HepG2 (cell line): Measurements from ENCODE around the gene SPRED3. TPM values are rescaled to one million over a fixed set of nuclear protein-coding genes. Genes with fewer than 3 reads are reported as not detected.

ENCODE experiments used
- ATAC-seq: fragments of 200-7000 bp; cut with Tn5 transposase; 3 replicates; pipeline ENCODE4 v1.9.1; 2020; ENCODE audit warnings: mild to moderate bottlenecking, moderate library complexity
- BruUV-seq: library from RNA; stranded (reverse); fragments of 400-500 nt; replicated peaks from 2 replicates; lab custom pipeline; 2021; lab: Mats Ljungman, UMichigan
- CTCF ChIA-PET: fragments of 300-600 bp; formaldehyde crosslinking; extraction: SDS; loops from one replicate; lab custom pipeline; 2021; ENCODE audit warnings: low total read pairs, inconsistent platforms, low intra/inter-chr PET ratio; lab: Yijun Ruan, JAX
- POLR2A ChIA-PET: fragments of 350-600 bp; sonication (Branson Sonifier 250); formaldehyde crosslinking; loops from one replicate; lab custom pipeline; 2020; ENCODE audit warnings: antibody characterized with exemption, inconsistent platforms; lab: Yijun Ruan, JAX
- DNase-seq: peaks from one replicate; pipeline ENCODE4 v3.0.0-alpha.2; 2015; ENCODE audit warnings: low spot score
- FAIRE-seq: peaks from 3 replicates; lab custom pipeline; 2011; peaks lifted over from hg19 to GRCh38; lab: Jason Lieb, UNC
- H2AFZ ChIP-seq: one replicate; pipeline ENCODE4 v1.6.1; 2011; ENCODE audit warnings: low read length, inconsistent platforms
- H3K27ac ChIP-seq: fragments of 300-600 bp; 3 replicates; pipeline ENCODE4 v1.8.0; 2011; ENCODE audit warnings: mixed run types, mild to moderate bottlenecking, mixed read lengths, low read length, inconsistent platforms; ENCODE audit not compliant: insufficient read depth; ENCODE audit errors: extremely low read length
- H3K27me3 ChIP-seq, 2 experiments: fragments of 200-600 bp in 1 of 2; 2 replicates in 1 of 2; 3 replicates in 1 of 2; pipeline versions ENCODE4 v1.6.0 to v1.8.0; 2011; ENCODE audit warnings: low read length in 2 of 2, mild to moderate bottlenecking in 2 of 2, moderate library complexity in 2 of 2, inconsistent platforms in 1 of 2; ENCODE audit not compliant: insufficient read depth in 2 of 2, control insufficient read depth in 1 of 2
- H3K36me3 ChIP-seq, 2 experiments: fragments of 200-600 bp in 1 of 2; replicated peaks in 1 of 2; 2 replicates in 1 of 2; 3 replicates in 1 of 2; pipeline versions ENCODE4 v1.5.1 to v1.8.0; 2011; ENCODE audit warnings: low read length in 2 of 2, inconsistent platforms in 1 of 2; ENCODE audit not compliant: insufficient read depth in 2 of 2, control insufficient read depth in 1 of 2
- H3K4me1 ChIP-seq: 2 replicates; pipeline ENCODE4 v1.5.1; 2012; ENCODE audit warnings: low read length, inconsistent platforms; ENCODE audit not compliant: insufficient read depth
- H3K4me2 ChIP-seq: 2 replicates; pipeline ENCODE4 v1.6.0; 2011; ENCODE audit warnings: low read depth, low read length, inconsistent platforms
- H3K4me3 ChIP-seq, 3 experiments: fragments of 200-600 bp in 1 of 3; sonication (generic), shearing (Covaris generic) in 1 of 3; replicated peaks in 1 of 3; 2 replicates each; pipeline ENCODE4 v1.5.1; 2011 to 2016; ENCODE audit warnings: low read length in 3 of 3, inconsistent platforms in 2 of 3, low read depth in 2 of 3, mild to moderate bottlenecking in 2 of 3, control low read depth in 1 of 3, mixed read lengths in 1 of 3; ENCODE audit not compliant: insufficient read depth in 1 of 3
- H3K79me2 ChIP-seq: one replicate; pipeline ENCODE4 v1.6.1; 2011; ENCODE audit warnings: low read length, inconsistent platforms; ENCODE audit not compliant: insufficient read depth
- H3K9ac ChIP-seq: 2 replicates; pipeline ENCODE4 v1.6.0; 2011; ENCODE audit warnings: mild to moderate bottlenecking, low read depth, low read length, inconsistent platforms; ENCODE audit not compliant: insufficient read depth
- H3K9me3 ChIP-seq: 2 replicates; pipeline ENCODE4 v1.5.1; 2012; ENCODE audit warnings: mild to moderate bottlenecking, low read length
- H4K20me1 ChIP-seq: 2 replicates; pipeline ENCODE4 v1.6.0; 2011; ENCODE audit warnings: inconsistent platforms, mild to moderate bottlenecking, low read length, moderate library complexity; ENCODE audit not compliant: insufficient read depth
- ASH2L ChIP-seq: fragments of 300-600, 200-600 bp; sonication (generic); IDR thresholded peaks from 2 replicates; pipeline ENCODE4 v1.7.0; 2017; ENCODE audit warnings: low read depth, mild to moderate bottlenecking, moderate library complexity, mixed read lengths, low read length; ENCODE audit not compliant: insufficient read length
- CSRNP2 ChIP-seq: sonication (generic); formaldehyde crosslinking; conservative IDR thresholded peaks from 2 replicates; pipeline ENCODE4 v1.8.0; 2022; ENCODE audit warnings: low read depth, missing genetic modification reagents
- HMGXB4 ChIP-seq, 2 experiments: sonication (generic) in 1 of 2; formaldehyde crosslinking in 1 of 2; IDR thresholded peaks; 2 replicates each; pipeline versions ENCODE4 v1.4.0 to v1.6.1; 2018 to 2020; ENCODE audit warnings: missing genetic modification reagents in 2 of 2, borderline replicate concordance in 1 of 2, low read depth in 1 of 2, mild to moderate bottlenecking in 1 of 2, missing biosample characterization in 1 of 2
- PATZ1 ChIP-seq: sonication (generic); formaldehyde crosslinking; IDR thresholded peaks from 2 replicates; pipeline ENCODE4 v1.4.0; 2020; ENCODE audit warnings: missing genetic modification reagents
- ZNF24 ChIP-seq: fragments of 450-650 bp; IDR thresholded peaks from 2 replicates; pipeline ENCODE4 v1.6.1; 2017; ENCODE audit warnings: antibody characterized with exemption, mild to moderate bottlenecking
- ZNF264 ChIP-seq: sonication (generic); formaldehyde crosslinking; IDR thresholded peaks from 2 replicates; pipeline ENCODE4 v1.4.0; 2020; ENCODE audit warnings: missing genetic modification reagents
- WGBS: methylation state at CpG from one replicate; pipeline ENCODE4 v1.1.6; 2017; ENCODE audit warnings: low lambda C conversion rate; 5-methylcytosine and 5-hydroxymethylcytosine counted together
- in situ Hi-C: cut with HindIII; loops from 2 replicates; pipeline ENCODE4 v1.10.0; 2017; ENCODE audit warnings: low pct_unique_long_range_greater_than_20kb; ENCODE audit not compliant: extremely low pct_ligation_motif_present
- intact Hi-C: fragments of 100-400 bp; cut with micrococcal nuclease; formaldehyde crosslinking; loops from one replicate; pipeline ENCODE4 v1.10.0; 2022; ENCODE audit not compliant: unreplicated experiment
- polyA plus RNA-seq, 8 experiments: library from polyadenylated mRNA; depleted of rRNA in 3 of 8; stranded (reverse) in 7 of 8; unstranded in 1 of 8; fragments of >200 nt; fragmentation: Illumina TruSeq in 4 of 8; extraction: Trizol in 4 of 8; gene quantifications; 2 replicates each; pipeline versions ENCODE4 v1.2.1 to v1.2.3, GENCODE V29; 2011 to 2016; ENCODE audit warnings: low read depth in 4 of 8, missing spikeins in 1 of 8, mixed read lengths in 1 of 8; ENCODE audit not compliant: insufficient read depth in 1 of 8
- total RNA-seq, 5 experiments: library from RNA; depleted of rRNA; stranded (reverse); fragments of >200 nt; fragmentation: Illumina TruSeq; extraction: Trizol; gene quantifications; 2 replicates each; pipeline ENCODE4 v1.2.3, GENCODE V29; 2016; ENCODE audit warnings: low read depth in 1 of 5

SPRED3 gene
- total and polyA plus RNA-seq, 2 of the 13 experiments (the other 11 are each of a cell fraction or from before 2014, with no cell fraction given) = 0.15 to 0.17 TPM

- Histone ChIP-seq H3K27me3 (peaks cover 2 to 33% of the 10 kb centered on the region in 2 experiments; a peak in 3 of 5 replicates), H4K20me1 (no peaks in the 10 kb centered on the region), H3K4me1 (peaks cover 48% of the 10 kb centered on the region), H3K79me2 (no peaks in the 10 kb centered on the region), H2AFZ (no peak overlapping the region), H3K4me3 (peak overlapping the region in 1 of 3 experiments; percentile 23; a peak in 2 of 6 replicates), H3K27ac (no peak overlapping the region), H3K9ac (no peak overlapping the region), H3K36me3 (no peaks in the 10 kb centered on the region)
- DNase-seq (no peak), ATAC-seq (no peak), FAIRE-seq (no peak)
- CTCF ChIA-PET = no interaction called here
- 13% methylated on average over 15 of the region's 22 CpGs for WGBS
- POLR2A ChIA-PET = interaction anchor here (0.7 to 4.0 kb wide), 3 partner anchors 12 to 31 kb away, joined by 3 to 28 read pairs (median 5); partner anchors contain the start of genes FAM98C and PSMD8
- no TSS peak for BruUV-seq
- in situ Hi-C loops = no loop called here
- 0 out of 2 replicates have a peak, but pooled peaks have one; percentile 14 for TF ChIP-seq PATZ1 (CRISPR knock-in tag)
- TF ChIP-seq ZNF24 = no peak
- TF ChIP-seq, all 625 proteins: peak for 1
- intact Hi-C loops = no loop called here
- Histone ChIP-seq H3K4me2 (peak overlapping the region; percentile 1; the same call in 1 of the 2 replicates), H3K9me3 (no peaks in the 10 kb centered on the region)
These were observed 1.7 kb downstream of the SPRED3 start for GRCh38 chr19:38389957-38390924.

GRCh38 chr19:38391911-38392464 lies 3.5 kb downstream of the SPRED3 start:
- intact Hi-C loops = no loop called here
- POLR2A ChIA-PET = interaction anchor here (0.8 kb wide), 1 partner anchor 11 kb away, joined by 3 read pairs; the partner anchor contains the start of gene FAM98C
- TF ChIP-seq HMGXB4 (CRISPR knock-in tag; IDR thresholded peaks at IDR 0.05; ENCODE audit: borderline replicate concordance in 1 of 2, low read depth in 1 of 2) = no peak
- no peak for TF ChIP-seq ASH2L
- no peak for TF ChIP-seq ZNF264
- TF ChIP-seq CSRNP2 = no peak

More at GRCh38 chr19:38391911-38392464, 3.5 kb downstream of the SPRED3 start:
- no peak overlapping the region for H3K4me3 ChIP-seq
- 65% methylated on average over 4 of the region's 8 CpGs for WGBS
- in situ Hi-C loops = no loop called here
- H3K9me3 ChIP-seq = no peaks in the 10 kb centered on the region
- no peak overlapping the region for H2AFZ ChIP-seq
- DNase-seq (no peak), FAIRE-seq (no peak), ATAC-seq (no peak)
- BruUV-seq = no TSS peak
- no peaks in the 10 kb centered on the region for H3K36me3 ChIP-seq
- no peak overlapping the region for H3K9ac ChIP-seq
- H3K27ac ChIP-seq = no peak overlapping the region
- CTCF ChIA-PET = no interaction called here
- no peaks in the 10 kb centered on the region for H4K20me1 ChIP-seq
- no peaks in the 10 kb centered on the region for H3K79me2 ChIP-seq
- peaks cover 48% of the 10 kb centered on the region for H3K4me1 ChIP-seq
- H3K4me2 ChIP-seq = no peak overlapping the region
- H3K27me3 ChIP-seq = peaks cover 3 to 44% of the 10 kb centered on the region in 2 experiments; a peak in 3 of 5 replicates
